Measurements from ENCODE around the gene NDUFS6.

GRCh38 chr5:1794901-1795290 lies 6.3 kb upstream of the NDUFS6 start:
- TF ChIP-seq CTCF (IDR thresholded peaks at IDR 0.05) (no peak), POLR2AphosphoS5 (IDR thresholded peaks at IDR 0.05) (no peak)

Measured in esophagus muscularis mucosa (tissue), 3 donors.